IMR-90 (cell line): Measurements from ENCODE around the gene CLRN1. TPM values are rescaled to one million over a fixed set of nuclear protein-coding genes. Genes with fewer than 3 reads are reported as not detected.

Experiments used
- ATAC-seq: fragments of 200-7000 bp; cut with Tn5 transposase; 2 replicates; pipeline ENCODE4 v1.9.1; 2020; ENCODE audit warnings: low read depth, mild to moderate bottlenecking, moderate library complexity
- BruUV-seq: library from RNA; stranded (reverse); fragments of 400-500 nt; replicated peaks from 2 replicates; lab custom pipeline; 2021; lab: Mats Ljungman, UMichigan
- CTCF ChIA-PET: fragments of 300-600 bp; formaldehyde crosslinking; extraction: SDS; loops from one replicate; lab custom pipeline; 2021; ENCODE audit warnings: antibody characterized with exemption; lab: Yijun Ruan, JAX
- POLR2A ChIA-PET: fragments of 300-600 bp; sonication (Branson Sonifier 250); formaldehyde crosslinking; loops from one replicate; lab custom pipeline; 2022; ENCODE audit warnings: antibody characterized with exemption; ENCODE audit not compliant: unreplicated experiment; lab: Charles Lee
- DNase-seq: peaks from one replicate; pipeline ENCODE4 v3.0.0; 2013
- H2AFZ ChIP-seq: replicated peaks from 2 replicates; pipeline ENCODE3; 2013; ENCODE audit warnings: low read length, mild to moderate bottlenecking; ENCODE audit not compliant: poor library complexity
- H2AK5ac ChIP-seq: 2 replicates; pipeline ENCODE4 v1.6.1; 2013; ENCODE audit warnings: low read depth, low read length, inconsistent platforms
- H2AK9ac ChIP-seq: replicated peaks from 2 replicates; pipeline ENCODE3; 2013; ENCODE audit warnings: mild to moderate bottlenecking, low read depth, low read length, moderate library complexity; ENCODE audit not compliant: poor library complexity
- H2BK120ac ChIP-seq: 2 replicates; pipeline ENCODE4 v1.6.1; 2013; ENCODE audit warnings: low read depth, low read length, inconsistent platforms
- H2BK15ac ChIP-seq: 3 replicates; pipeline ENCODE4 v1.6.1; 2013; ENCODE audit warnings: low read depth, low read length, inconsistent platforms
- H2BK20ac ChIP-seq: 2 replicates; pipeline ENCODE4 v1.6.1; 2013; ENCODE audit warnings: low read depth, mild to moderate bottlenecking, inconsistent platforms, low read length, moderate library complexity
- H2BK5ac ChIP-seq: 2 replicates; pipeline ENCODE4 v1.6.1; 2013; ENCODE audit warnings: mild to moderate bottlenecking, low read depth, low read length, inconsistent platforms; ENCODE audit not compliant: poor library complexity, severe bottlenecking
- H3K14ac ChIP-seq: replicated peaks from 2 replicates; pipeline ENCODE4 v1.6.1; 2013; ENCODE audit warnings: low read depth, low read length, inconsistent platforms
- H3K18ac ChIP-seq: 2 replicates; pipeline ENCODE4 v1.6.1; 2013; ENCODE audit warnings: low read depth, low read length, control low read depth
- H3K23ac ChIP-seq: 2 replicates; pipeline ENCODE4 v1.6.1; 2013; ENCODE audit warnings: low read depth, low read length, inconsistent platforms
- H3K27ac ChIP-seq: 2 replicates; pipeline ENCODE4 v1.5.1; 2013; ENCODE audit warnings: mild to moderate bottlenecking, control low read depth, low read length; ENCODE audit not compliant: insufficient read depth
- H3K27me3 ChIP-seq: 2 replicates; pipeline ENCODE4 v1.6.1; 2013; ENCODE audit warnings: low read length; ENCODE audit not compliant: control insufficient read depth, insufficient read depth
- H3K36me3 ChIP-seq: 2 replicates; pipeline ENCODE4 v1.6.1; 2013; ENCODE audit warnings: low read length, mixed read lengths; ENCODE audit not compliant: control insufficient read depth, insufficient read depth
- H3K4ac ChIP-seq: 2 replicates; pipeline ENCODE4 v1.6.1; 2013; ENCODE audit warnings: low read depth, low read length, inconsistent platforms
- H3K4me1 ChIP-seq: 2 replicates; pipeline ENCODE4 v1.6.1; 2013; ENCODE audit warnings: low read length, mixed read lengths; ENCODE audit not compliant: control insufficient read depth, insufficient read depth
- H3K4me2 ChIP-seq: 2 replicates; pipeline ENCODE4 v1.6.1; 2013; ENCODE audit warnings: low read depth, mild to moderate bottlenecking, control low read depth, low read length, moderate library complexity
- H3K4me3 ChIP-seq: 2 replicates; pipeline ENCODE4 v1.5.1; 2013; ENCODE audit warnings: low read depth, mild to moderate bottlenecking, control low read depth, low read length, moderate library complexity; ENCODE audit not compliant: insufficient read depth
- H3K56ac ChIP-seq: 2 replicates; pipeline ENCODE4 v1.6.1; 2013; ENCODE audit warnings: low read length, inconsistent platforms; ENCODE audit not compliant: insufficient read depth; ENCODE audit errors: extremely low read depth
- H3K79me1 ChIP-seq, 2 experiments: 2 replicates each; pipeline ENCODE4 v1.6.1; 2013; ENCODE audit warnings: low read length in 2 of 2, inconsistent platforms in 1 of 2, low read depth in 1 of 2
- H3K9ac ChIP-seq: 2 replicates; pipeline ENCODE4 v1.6.1; 2013; ENCODE audit warnings: low read depth, low read length, control low read depth
- H3K9me1 ChIP-seq: 2 replicates; pipeline ENCODE4 v1.6.1; 2013; ENCODE audit warnings: low read length, inconsistent platforms; ENCODE audit not compliant: insufficient read depth
- H3K9me3 ChIP-seq: 2 replicates; pipeline ENCODE4 v1.6.1; 2013; ENCODE audit warnings: low read length; ENCODE audit not compliant: control insufficient read depth, insufficient read depth
- H4K20me1 ChIP-seq: 2 replicates; pipeline ENCODE4 v1.6.1; 2013; ENCODE audit warnings: low read length, inconsistent platforms; ENCODE audit not compliant: insufficient read depth
- H4K5ac ChIP-seq: 2 replicates; pipeline ENCODE4 v1.6.1; 2013; ENCODE audit warnings: mild to moderate bottlenecking, low read depth, low read length, control low read depth
- H4K8ac ChIP-seq, 2 experiments: 2 replicates each; pipeline ENCODE4 v1.6.1; 2013; ENCODE audit warnings: low read depth in 2 of 2, low read length in 2 of 2, control low read depth in 1 of 2, inconsistent platforms in 1 of 2
- H4K91ac ChIP-seq: 2 replicates; pipeline ENCODE4 v1.6.1; 2013; ENCODE audit warnings: low read depth, low read length, inconsistent platforms; ENCODE audit not compliant: insufficient read depth
- MAZ ChIP-seq: IDR thresholded peaks from 2 replicates; pipeline ENCODE4 v1.6.1; 2012; ENCODE audit warnings: low read depth, mild to moderate bottlenecking, low read length, improper control_type of control experiment, moderate library complexity, borderline replicate concordance
- MXI1 ChIP-seq: IDR thresholded peaks from 2 replicates; pipeline ENCODE4 v1.6.1; 2012; ENCODE audit warnings: low read depth, mild to moderate bottlenecking, low read length, moderate library complexity, borderline replicate concordance
- WGBS, 2 experiments: methylation state at CpG; one replicate each; pipeline versions ENCODE4 v1.1.5 to v1.1.7; 2013; ENCODE audit warnings: missing lambda C conversion rate in 2 of 2; ENCODE audit not compliant: insufficient read length in 1 of 2; ENCODE audit errors: extremely low coverage in 2 of 2; 5-methylcytosine and 5-hydroxymethylcytosine counted together
- dilution Hi-C: fragments of 300-500 bp; cut with HindIII; formaldehyde crosslinking; loops from one replicate; pipeline ENCODE4 v1.14.3; 2018; ENCODE audit warnings: low sequenced_read_pairs; ENCODE audit not compliant: unreplicated experiment
- in situ Hi-C: fragments of 300-500 bp; cut with MboI; formaldehyde crosslinking; loops from 3 replicates; pipeline ENCODE4 v1.14.3; 2019; ENCODE audit warnings: low sequenced_read_pairs, inconsistent platforms, mixed read lengths
- intact Hi-C: fragments of 100-400 bp; cut with micrococcal nuclease; formaldehyde crosslinking; loops from 2 replicates; pipeline ENCODE4 v1.10.0; 2022
- polyA plus RNA-seq, 3 experiments: library from polyadenylated mRNA; depleted of rRNA; stranded (reverse); fragments of >200 nt; gene quantifications; 2 replicates each; pipeline ENCODE4 v1.2.3, GENCODE V29; 2012; ENCODE audit warnings: low replicate concordance in 1 of 3
- total RNA-seq: library from RNA; depleted of rRNA; stranded (reverse); fragments of >200 nt; gene quantifications from 2 replicates; pipeline ENCODE4 v1.2.3, GENCODE V29; 2012
- TF ChIP-seq, protein P1 (sequence below): conservative IDR thresholded peaks from 2 replicates; pipeline ENCODE4 v1.5.1; 2012; ENCODE audit warnings: mild to moderate bottlenecking, low read depth, low read length, improper control_type of control experiment
- TF ChIP-seq, protein P2 (sequence below): fragments of 150-350 bp; IDR thresholded peaks from 2 replicates; pipeline ENCODE4 v1.6.1; 2017; ENCODE audit warnings: mild to moderate bottlenecking, antibody characterized with exemption, low read length, low read depth

Gene CLRN1
- total and polyA plus RNA-seq, 2 of the 4 experiments (the other 2 are of a cell fraction) = not detected

DNA sequence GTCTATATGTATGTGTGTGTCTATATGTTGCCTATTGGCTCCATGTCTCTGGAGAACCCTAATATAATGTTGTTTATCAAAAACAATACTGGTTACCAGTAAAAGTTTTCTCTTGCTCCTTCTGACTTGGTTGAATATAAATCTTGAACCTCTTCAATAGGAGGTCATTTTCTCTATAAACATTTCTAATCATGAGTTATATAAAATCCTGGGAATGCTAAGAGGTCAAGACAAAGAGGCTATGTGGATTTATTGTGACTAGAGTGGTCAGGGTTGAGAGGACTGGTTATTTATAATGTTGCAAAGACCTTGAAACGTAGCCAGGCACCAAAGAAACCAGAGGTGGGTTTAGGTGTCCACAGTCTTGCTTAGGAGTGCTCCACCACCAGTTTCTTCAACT, 66.1 kb downstream of the CLRN1 start:
- H3K23ac ChIP-seq = no peak overlapping the region
- ATAC-seq = no peak
- in situ Hi-C loops = loop anchor here (25.0 kb wide), 1 partner anchor 231 kb away; no protein-coding TSS in a partner anchor
- H2BK15ac ChIP-seq = no peak overlapping the region
- no peak overlapping the region for H2BK5ac ChIP-seq
- dilution Hi-C loops = no loop called here
- H2AK9ac ChIP-seq = no peak overlapping the region
- H3K27me3 ChIP-seq = peaks cover 28% of the 10 kb centered on the region
- no peak overlapping the region for H4K5ac ChIP-seq
- no peak overlapping the region for H3K4me3 ChIP-seq
- no peak overlapping the region for H3K27ac ChIP-seq
- H2AFZ ChIP-seq = no peak overlapping the region
- no peak overlapping the region for H4K8ac ChIP-seq
- no CpG with 5 or more reads among the region's 1 CpG for WGBS, 2 experiments
- no peak overlapping the region for H3K14ac ChIP-seq
- H3K9ac ChIP-seq = no peak overlapping the region
- H2BK20ac ChIP-seq = no peak overlapping the region
- no peak overlapping the region for H2BK120ac ChIP-seq
- POLR2A ChIA-PET = no interaction called here
- H3K9me3 ChIP-seq = no peaks in the 10 kb centered on the region
- peaks cover 3% of the 10 kb centered on the region; the same call in 1 of the 2 replicates for H3K9me1 ChIP-seq
- intact Hi-C loops = no loop called here
- no peaks in the 10 kb centered on the region for H3K4me1 ChIP-seq
- no TSS peak for BruUV-seq
- no peak overlapping the region for H3K56ac ChIP-seq
- no peak overlapping the region for H2AK5ac ChIP-seq
- H3K79me1 ChIP-seq = no peaks in the 10 kb centered on the region
- no peak overlapping the region for H3K4ac ChIP-seq
- H4K91ac ChIP-seq = no peak overlapping the region
- H3K36me3 ChIP-seq = no peaks in the 10 kb centered on the region
- H3K4me2 ChIP-seq = no peak overlapping the region
- DNase-seq = no peak
- no peaks in the 10 kb centered on the region for H4K20me1 ChIP-seq
- TF ChIP-seq MXI1 (no peak), MAZ (no peak)
- TF ChIP-seq, protein P1, sequence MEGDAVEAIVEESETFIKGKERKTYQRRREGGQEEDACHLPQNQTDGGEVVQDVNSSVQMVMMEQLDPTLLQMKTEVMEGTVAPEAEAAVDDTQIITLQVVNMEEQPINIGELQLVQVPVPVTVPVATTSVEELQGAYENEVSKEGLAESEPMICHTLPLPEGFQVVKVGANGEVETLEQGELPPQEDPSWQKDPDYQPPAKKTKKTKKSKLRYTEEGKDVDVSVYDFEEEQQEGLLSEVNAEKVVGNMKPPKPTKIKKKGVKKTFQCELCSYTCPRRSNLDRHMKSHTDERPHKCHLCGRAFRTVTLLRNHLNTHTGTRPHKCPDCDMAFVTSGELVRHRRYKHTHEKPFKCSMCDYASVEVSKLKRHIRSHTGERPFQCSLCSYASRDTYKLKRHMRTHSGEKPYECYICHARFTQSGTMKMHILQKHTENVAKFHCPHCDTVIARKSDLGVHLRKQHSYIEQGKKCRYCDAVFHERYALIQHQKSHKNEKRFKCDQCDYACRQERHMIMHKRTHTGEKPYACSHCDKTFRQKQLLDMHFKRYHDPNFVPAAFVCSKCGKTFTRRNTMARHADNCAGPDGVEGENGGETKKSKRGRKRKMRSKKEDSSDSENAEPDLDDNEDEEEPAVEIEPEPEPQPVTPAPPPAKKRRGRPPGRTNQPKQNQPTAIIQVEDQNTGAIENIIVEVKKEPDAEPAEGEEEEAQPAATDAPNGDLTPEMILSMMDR = no peak
- TF ChIP-seq, protein P2, sequence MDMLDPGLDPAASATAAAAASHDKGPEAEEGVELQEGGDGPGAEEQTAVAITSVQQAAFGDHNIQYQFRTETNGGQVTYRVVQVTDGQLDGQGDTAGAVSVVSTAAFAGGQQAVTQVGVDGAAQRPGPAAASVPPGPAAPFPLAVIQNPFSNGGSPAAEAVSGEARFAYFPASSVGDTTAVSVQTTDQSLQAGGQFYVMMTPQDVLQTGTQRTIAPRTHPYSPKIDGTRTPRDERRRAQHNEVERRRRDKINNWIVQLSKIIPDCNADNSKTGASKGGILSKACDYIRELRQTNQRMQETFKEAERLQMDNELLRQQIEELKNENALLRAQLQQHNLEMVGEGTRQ = no peak
- CTCF ChIA-PET = no interaction called here
- H3K18ac ChIP-seq = no peak overlapping the region
